Thyroid gland (tissue), 4 donors: ENCODE measurements around the gene ASIC2. TPM values are rescaled to one million over a fixed set of nuclear protein-coding genes. Genes with fewer than 3 reads are reported as not detected.

Experiments used
- DNase-seq, 2 donors: peaks; one replicate each; pipeline ENCODE4 v3.0.0-alpha.2; 2019
- H3K27ac ChIP-seq, 3 donors: fragments of 200-600 bp; sonication (generic); 1 replicate in 2 of 3; 2 replicates in 1 of 3; pipeline ENCODE4 v1.5.1; 2016 to 2019; ENCODE audit warnings: mild to moderate bottlenecking in 1 of 3, moderate library complexity in 1 of 3
- H3K27me3 ChIP-seq: fragments of 200-600 bp; sonication (generic); one replicate; pipeline ENCODE4 v1.5.1; 2019
- H3K36me3 ChIP-seq, 2 donors: fragments of 200-600 bp; sonication (generic); one replicate each; pipeline ENCODE4 v1.5.1; 2016 to 2019
- H3K4me1 ChIP-seq, 2 donors: fragments of 200-600 bp; sonication (generic); one replicate each; pipeline ENCODE4 v1.5.1; 2017 to 2019
- H3K4me3 ChIP-seq, 3 donors: fragments of 200-600 bp; sonication (generic); replicated peaks in 1 of 3; 1 replicate in 2 of 3; 2 replicates in 1 of 3; pipeline ENCODE4 v1.5.1; 2016; ENCODE audit warnings: mild to moderate bottlenecking in 1 of 3
- H3K9me3 ChIP-seq: fragments of 200-600 bp; sonication (generic); one replicate; pipeline ENCODE4 v1.5.1; 2017
- CTCF ChIP-seq, 6 experiments: fragments of 200-600 bp in 3 of 6; fragments of 450-650 bp in 3 of 6; sonication (generic) in 3 of 6; IDR thresholded peaks; one replicate each; pipeline ENCODE4 v1.5.1; 2016 to 2019; ENCODE audit warnings: antibody characterized with exemption in 6 of 6, mild to moderate bottlenecking in 2 of 6, inconsistent platforms in 1 of 6, moderate library complexity in 1 of 6
- POLR2A ChIP-seq, 2 donors: fragments of 450-650 bp; IDR thresholded peaks; one replicate each; pipeline ENCODE4 v1.6.1; 2017; ENCODE audit warnings: antibody characterized with exemption in 2 of 2, mild to moderate bottlenecking in 2 of 2, moderate library complexity in 1 of 2
- WGBS, 2 donors: methylation state at CpG; one replicate each; pipeline ENCODE4 v1.1.5; 2017; 5-methylcytosine and 5-hydroxymethylcytosine counted together
- intact Hi-C: fragments of 100-400 bp; cut with DNase I; formaldehyde crosslinking; loops from one replicate; pipeline ENCODE4 v1.15.1; 2023
- total RNA-seq, 4 donors: library from RNA; depleted of rRNA; stranded (reverse); fragments of >200 nt; gene quantifications; one replicate each; pipeline ENCODE4 v1.2.3, GENCODE V29; 2016

The ASIC2 gene
- total RNA-seq, 4 donors from 2014 or later, result not detected

GRCh38 chr17:33330877-33331276 is 37.8 kb upstream of the ASIC2 start:
- no peak for DNase-seq
- Histone ChIP-seq H3K27me3 (no peaks in the 10 kb centered on the region), H3K9me3 (no peaks in the 10 kb centered on the region), H3K4me3 (no peak overlapping the region), H3K27ac (no peak overlapping the region), H3K36me3 (no peaks in the 10 kb centered on the region), H3K4me1 (no peaks in the 10 kb centered on the region)
- no peak for TF ChIP-seq POLR2A (IDR thresholded peaks at IDR 0.05)
- WGBS, 2 donors, result 75 to 80% methylated on average over 3 of the region's 3 CpGs
- intact Hi-C loops, result no loop called here

- Histone ChIP-seq H3K9me3 (no peaks in the 10 kb centered on the region), H3K4me3 (no peak overlapping the region), H3K27me3 (no peaks in the 10 kb centered on the region), H3K27ac (no peak overlapping the region), H3K4me1 (no peaks in the 10 kb centered on the region), H3K36me3 (no peaks in the 10 kb centered on the region)
- peak; percentile 4 to 27 for DNase-seq
- intact Hi-C loops, result no loop called here
- TF ChIP-seq POLR2A (IDR thresholded peaks at IDR 0.05) (no peak), CTCF (IDR thresholded peaks at IDR 0.05) (no peak)
- 11 to 15% methylated on average over 4 of the region's 4 CpGs for WGBS, 2 donors
Observed at GRCh38 chr17:33328129-33328528, 35.0 kb upstream of the ASIC2 start.

GRCh38 chr17:33324736-33325135 is 31.6 kb upstream of the ASIC2 start:
- 61 to 69% methylated on average over 3 of the region's 3 CpGs for WGBS, 2 donors
- H3K36me3 ChIP-seq, result no peaks in the 10 kb centered on the region
- H3K27me3 ChIP-seq, result no peaks in the 10 kb centered on the region
- intact Hi-C loops, result no loop called here
- H3K4me3 ChIP-seq, result no peak overlapping the region
- H3K4me1 ChIP-seq, result no peaks in the 10 kb centered on the region
- TF ChIP-seq POLR2A (IDR thresholded peaks at IDR 0.05), result no peak
- no peak for TF ChIP-seq CTCF (IDR thresholded peaks at IDR 0.05)
- no peaks in the 10 kb centered on the region for H3K9me3 ChIP-seq
- H3K27ac ChIP-seq, result no peak overlapping the region
- no peak for DNase-seq

- Histone ChIP-seq H3K27ac (no peak overlapping the region), H3K4me1 (no peaks in the 10 kb centered on the region), H3K9me3 (no peaks in the 10 kb centered on the region), H3K27me3 (no peaks in the 10 kb centered on the region), H3K36me3 (no peaks in the 10 kb centered on the region), H3K4me3 (no peak overlapping the region)
- no peak for TF ChIP-seq POLR2A (IDR thresholded peaks at IDR 0.05)
- no peak for TF ChIP-seq CTCF (IDR thresholded peaks at IDR 0.05)
- 67 to 79% methylated on average over 6 of the region's 6 CpGs for WGBS, 2 donors
- intact Hi-C loops, result no loop called here
- no peak for DNase-seq
Observed at GRCh38 chr17:33322063-33322462, 29.0 kb upstream of the ASIC2 start.

GRCh38 chr17:33318241-33318640 is 25.1 kb upstream of the ASIC2 start:
- no peaks in the 10 kb centered on the region for H3K9me3 ChIP-seq
- no peak overlapping the region for H3K4me3 ChIP-seq
- no peaks in the 10 kb centered on the region for H3K36me3 ChIP-seq
- H3K4me1 ChIP-seq, result no peaks in the 10 kb centered on the region
- intact Hi-C loops, result no loop called here
- WGBS, 2 donors, result 22 to 24% methylated on average over 3 of the region's 3 CpGs
- no peak for TF ChIP-seq POLR2A (IDR thresholded peaks at IDR 0.05)
- no peak for TF ChIP-seq CTCF (IDR thresholded peaks at IDR 0.05)
- no peak overlapping the region for H3K27ac ChIP-seq
- H3K27me3 ChIP-seq, result no peaks in the 10 kb centered on the region
- no peak for DNase-seq

GRCh38 chr17:33316746-33317145 is 23.7 kb upstream of the ASIC2 start:
- Histone ChIP-seq H3K9me3 (no peaks in the 10 kb centered on the region), H3K27ac (no peak overlapping the region), H3K27me3 (no peaks in the 10 kb centered on the region), H3K36me3 (no peaks in the 10 kb centered on the region), H3K4me3 (no peak overlapping the region), H3K4me1 (no peaks in the 10 kb centered on the region)
- TF ChIP-seq POLR2A (IDR thresholded peaks at IDR 0.05) (no peak), CTCF (IDR thresholded peaks at IDR 0.05) (no peak)
- DNase-seq, result no peak
- intact Hi-C loops, result no loop called here
- WGBS, 2 donors, result 79 to 83% methylated on average over 6 of the region's 6 CpGs
